Endothelial cell of umbilical vein (primary cell): Measurements from ENCODE around the gene C10orf67. TPM values are rescaled to one million over a fixed set of nuclear protein-coding genes. Genes with fewer than 3 reads are reported as not detected.

ENCODE experiments used
- BruUV-seq: library from RNA; stranded (reverse); fragments of 400-500 nt; replicated peaks from 2 replicates; lab custom pipeline; 2021; lab: Mats Ljungman, UMichigan
- CTCF ChIA-PET: fragments of 300-600, 350-600 bp; sonication (Branson Sonifier 250); formaldehyde crosslinking; loops from one replicate; lab custom pipeline; 2021; ENCODE audit warnings: antibody characterized with exemption, inconsistent platforms; lab: Charles Lee
- POLR2A ChIA-PET: fragments of 300-600, 350-600 bp; sonication (Branson Sonifier 250); formaldehyde crosslinking; loops from one replicate; lab custom pipeline; 2021; ENCODE audit warnings: antibody characterized with exemption, inconsistent platforms; lab: Charles Lee
- DNase-seq: peaks from one replicate; pipeline ENCODE4 v3.0.0-alpha.2; 2011; ENCODE audit warnings: low read depth, low spot score
- FAIRE-seq: peaks from 2 replicates; lab custom pipeline; 2011; peaks lifted over from hg19 to GRCh38; lab: Jason Lieb, UNC
- H2AFZ ChIP-seq: 2 replicates; pipeline ENCODE4 v1.6.0; 2012; ENCODE audit warnings: low read depth, low read length, control low read depth, inconsistent platforms
- H3K27ac ChIP-seq: 2 replicates; pipeline ENCODE4 v1.5.1; 2011; ENCODE audit warnings: low read depth, mild to moderate bottlenecking, control low read depth, low read length, moderate library complexity; ENCODE audit not compliant: insufficient read depth
- H3K27me3 ChIP-seq, 2 experiments: 2 replicates each; pipeline versions ENCODE4 v1.6.0 to v1.6.1; 2011; ENCODE audit warnings: low read length in 2 of 2, mixed read lengths in 1 of 2; ENCODE audit not compliant: control insufficient read depth in 2 of 2, insufficient read depth in 2 of 2
- H3K36me3 ChIP-seq, 2 experiments: 2 replicates in 1 of 2; 3 replicates in 1 of 2; pipeline ENCODE4 v1.5.1; 2011; ENCODE audit warnings: low read length in 2 of 2, mild to moderate bottlenecking in 1 of 2, moderate library complexity in 1 of 2; ENCODE audit not compliant: control insufficient read depth in 2 of 2, insufficient read depth in 2 of 2; ENCODE audit errors: extremely low read depth in 1 of 2
- H3K4me1 ChIP-seq: 3 replicates; pipeline ENCODE4 v1.5.1; 2011; ENCODE audit warnings: mild to moderate bottlenecking, low read length; ENCODE audit not compliant: control insufficient read depth, insufficient read depth; ENCODE audit errors: extremely low read depth
- H3K4me2 ChIP-seq: 2 replicates; pipeline ENCODE4 v1.6.1; 2011; ENCODE audit warnings: low read length, control low read depth, mixed read lengths; ENCODE audit not compliant: insufficient read depth
- H3K4me3 ChIP-seq, 3 experiments: fragments of 200-600 bp in 1 of 3; sonication (generic), shearing (Covaris generic) in 1 of 3; replicated peaks in 1 of 3; 2 replicates each; pipeline ENCODE4 v1.5.1; 2011 to 2016; ENCODE audit warnings: control low read depth in 3 of 3, low read length in 3 of 3, mild to moderate bottlenecking in 2 of 3, inconsistent platforms in 1 of 3, low read depth in 1 of 3, moderate library complexity in 1 of 3; ENCODE audit not compliant: insufficient read depth in 1 of 3
- H3K79me2 ChIP-seq: 2 replicates; pipeline ENCODE4 v1.6.0; 2012; ENCODE audit warnings: low read length, inconsistent platforms; ENCODE audit not compliant: control insufficient read depth, insufficient read depth
- H3K9ac ChIP-seq: replicated peaks from 2 replicates; pipeline ENCODE3; 2011; ENCODE audit warnings: low read length, control low read depth; ENCODE audit not compliant: insufficient read depth; ENCODE audit errors: extremely low read depth
- H3K9me1 ChIP-seq: replicated peaks from 3 replicates; pipeline ENCODE4 v1.6.0; 2011; ENCODE audit warnings: mild to moderate bottlenecking, low read length; ENCODE audit not compliant: control insufficient read depth, insufficient read depth; ENCODE audit errors: extremely low read depth
- H3K9me3 ChIP-seq: replicated peaks from 2 replicates; pipeline ENCODE4 v1.5.1; 2012; ENCODE audit warnings: low read length, inconsistent platforms; ENCODE audit not compliant: control insufficient read depth, insufficient read depth
- H4K20me1 ChIP-seq: replicated peaks from 2 replicates; pipeline ENCODE3; 2011; ENCODE audit warnings: mild to moderate bottlenecking, low read length; ENCODE audit not compliant: control insufficient read depth, insufficient read depth; ENCODE audit errors: extremely low read depth
- CTCF ChIP-seq, 2 donors: IDR thresholded peaks; 1 replicate in 1 of 2; 2 replicates in 1 of 2; pipeline ENCODE4 v1.5.1; 2011; ENCODE audit warnings: low read length in 2 of 2, mild to moderate bottlenecking in 2 of 2, moderate library complexity in 2 of 2, control low read depth in 1 of 2, inconsistent platforms in 1 of 2, low read depth in 1 of 2; ENCODE audit not compliant: insufficient read depth in 1 of 2; ENCODE audit errors: extremely low read depth in 1 of 2
- EZH2 ChIP-seq: IDR thresholded peaks from 2 replicates; pipeline ENCODE4 v1.6.1; 2012; ENCODE audit warnings: borderline replicate concordance, low read depth, mild to moderate bottlenecking, moderate library complexity, low read length, inconsistent platforms; ENCODE audit not compliant: severe bottlenecking
- FOS ChIP-seq: IDR thresholded peaks from 2 replicates; pipeline ENCODE4 v1.6.1; 2011; ENCODE audit warnings: mild to moderate bottlenecking, low read length, moderate library complexity, borderline replicate concordance; ENCODE audit not compliant: insufficient read depth
- GATA2 ChIP-seq: IDR thresholded peaks from 2 replicates; pipeline ENCODE4 v1.7.0; 2011; ENCODE audit warnings: low read depth, mild to moderate bottlenecking, moderate library complexity, mixed read lengths, low read length; ENCODE audit not compliant: insufficient read length, insufficient read depth
- JUN ChIP-seq: IDR thresholded peaks from 2 replicates; pipeline ENCODE4 v1.6.1; 2011; ENCODE audit warnings: borderline replicate concordance, low read depth; ENCODE audit not compliant: insufficient read length, insufficient read depth
- MAX ChIP-seq: IDR thresholded peaks from 2 replicates; pipeline ENCODE4 v1.6.1; 2011; ENCODE audit not compliant: insufficient read depth, insufficient read length
- MYC ChIP-seq: IDR thresholded peaks from one replicate; pipeline ENCODE4 v1.6.1; 2011; ENCODE audit warnings: mild to moderate bottlenecking, low read depth, low read length
- POLR2A ChIP-seq: IDR thresholded peaks from 2 replicates; pipeline ENCODE4 v1.6.1; 2012; ENCODE audit warnings: low read depth, mild to moderate bottlenecking, control low read depth, low read length
- POLR2AphosphoS5 ChIP-seq: IDR thresholded peaks from 2 replicates; pipeline ENCODE4 v1.6.1; 2012; ENCODE audit warnings: low read depth, mild to moderate bottlenecking, control low read depth, low read length, moderate library complexity; ENCODE audit not compliant: insufficient read depth
- dilution Hi-C: fragments of 300-500 bp; cut with MboI; formaldehyde crosslinking; loops from one replicate; pipeline ENCODE4 v1.15.0; 2019; ENCODE audit warnings: low sequenced_read_pairs; ENCODE audit not compliant: extremely low pct_ligation_motif_present
- intact Hi-C: fragments of 100-400 bp; cut with micrococcal nuclease; formaldehyde crosslinking; loops from one replicate; pipeline ENCODE4 v1.10.0; 2022
- polyA plus RNA-seq, 4 experiments: library from polyadenylated mRNA; depleted of rRNA in 3 of 4; stranded (reverse) in 3 of 4; unstranded in 1 of 4; fragments of >200 nt; gene quantifications; 2 replicates each; pipeline versions ENCODE4 v1.2.1 to v1.2.3, GENCODE V29; 2011 to 2012; ENCODE audit warnings: missing spikeins in 1 of 4
- total RNA-seq: library from RNA; stranded (reverse); gene quantifications from 2 replicates; pipeline ENCODE4 v1.2.3, GENCODE V29; 2021

The C10orf67 gene
- total and polyA plus RNA-seq, 2 donors (not counting 3 experiments of a cell fraction or from before 2014, with no cell fraction given), result not detected

- H3K4me3 ChIP-seq, result no peak overlapping the region
- H3K9me1 ChIP-seq, result no peaks in the 10 kb centered on the region
- no peak overlapping the region for H2AFZ ChIP-seq
- no peak overlapping the region for H3K27ac ChIP-seq
- ChIA-PET CTCF (no interaction called here), POLR2A (no interaction called here)
- H3K9me3 ChIP-seq, result no peaks in the 10 kb centered on the region
- no peaks in the 10 kb centered on the region for H3K27me3 ChIP-seq
- no peak overlapping the region for H3K4me2 ChIP-seq
- DNase-seq (no peak), FAIRE-seq (no peak)
- H3K36me3 ChIP-seq, result no peaks in the 10 kb centered on the region
- no peaks in the 10 kb centered on the region for H3K79me2 ChIP-seq
- no peak overlapping the region for H3K9ac ChIP-seq
- H3K4me1 ChIP-seq, result no peaks in the 10 kb centered on the region
- H4K20me1 ChIP-seq, result no peaks in the 10 kb centered on the region
- TF ChIP-seq JUN (no peak), POLR2AphosphoS5 (no peak), EZH2 (no peak), POLR2A (no peak), FOS (no peak), GATA2 (no peak), CTCF (IDR thresholded peaks at IDR 0.05; ENCODE audit: extremely low read depth in 1 of 2, insufficient read depth in 1 of 2, low read depth in 1 of 2, low read length in 2 of 2) (no peak), MYC (no peak), MAX (no peak)
- BruUV-seq, result no TSS peak
- dilution Hi-C loops (no loop called here), intact Hi-C loops (no loop called here)
Observed at GRCh38 chr10:23263441-23264164, 81.0 kb downstream of the C10orf67 start.
